H9 (cell line): Measurements from ENCODE around the gene WWC2. TPM values are rescaled to one million over a fixed set of nuclear protein-coding genes. Genes with fewer than 3 reads are reported as not detected.

Experiments used
- DNase-seq: peaks from one replicate; pipeline ENCODE4 v3.0.0-alpha.2; 2017
- H2AFZ ChIP-seq: one replicate; pipeline ENCODE4 v1.6.1; 2013; ENCODE audit warnings: mild to moderate bottlenecking, low read length, control low read depth, moderate library complexity
- H2AK5ac ChIP-seq: 2 replicates; pipeline ENCODE4 v1.6.1; 2013; ENCODE audit warnings: low read length, control low read depth, mixed read lengths; ENCODE audit not compliant: insufficient read length
- H2BK120ac ChIP-seq: one replicate; pipeline ENCODE4 v1.6.1; 2013; ENCODE audit warnings: low read depth, mild to moderate bottlenecking, low read length, control low read depth, inconsistent platforms; ENCODE audit not compliant: poor library complexity, severe bottlenecking
- H2BK12ac ChIP-seq: 2 replicates; pipeline ENCODE4 v1.6.1; 2013; ENCODE audit warnings: low read length, control low read depth, mixed read lengths, low read depth; ENCODE audit not compliant: insufficient read length
- H2BK15ac ChIP-seq: 2 replicates; pipeline ENCODE4 v1.6.1; 2013; ENCODE audit warnings: low read depth, low read length, control low read depth
- H2BK20ac ChIP-seq: one replicate; pipeline ENCODE4 v1.6.1; 2013; ENCODE audit warnings: low read depth, mild to moderate bottlenecking, low read length, control low read depth, inconsistent platforms; ENCODE audit not compliant: poor library complexity, severe bottlenecking
- H2BK5ac ChIP-seq: 2 replicates; pipeline ENCODE4 v1.6.1; 2013; ENCODE audit warnings: low read length, control low read depth, mixed read lengths; ENCODE audit not compliant: insufficient read length
- H3K14ac ChIP-seq: 2 replicates; pipeline ENCODE4 v1.6.1; 2013; ENCODE audit warnings: low read length, control low read depth; ENCODE audit not compliant: insufficient read depth
- H3K18ac ChIP-seq: 2 replicates; pipeline ENCODE4 v1.6.1; 2013; ENCODE audit warnings: low read depth, mild to moderate bottlenecking, mixed read lengths, low read length, control low read depth; ENCODE audit not compliant: insufficient read length
- H3K23ac ChIP-seq: 2 replicates; pipeline ENCODE4 v1.6.1; 2013; ENCODE audit warnings: low read length, control low read depth, mixed read lengths, low read depth; ENCODE audit not compliant: insufficient read length
- H3K23me2 ChIP-seq: 2 replicates; pipeline ENCODE4 v1.6.1; 2013; ENCODE audit warnings: low read depth, mild to moderate bottlenecking, mixed read lengths, low read length, control low read depth; ENCODE audit not compliant: insufficient read length, poor library complexity, severe bottlenecking
- H3K27ac ChIP-seq: 2 replicates; pipeline ENCODE4 v1.5.1; 2013; ENCODE audit warnings: low read length, control low read depth, mixed read lengths, low read depth; ENCODE audit not compliant: insufficient read length
- H3K27me3 ChIP-seq: 2 replicates; pipeline ENCODE4 v1.6.1; 2013; ENCODE audit warnings: low read length, control low read depth, inconsistent platforms; ENCODE audit not compliant: insufficient read depth
- H3K4ac ChIP-seq: 2 replicates; pipeline ENCODE4 v1.6.1; 2013; ENCODE audit warnings: low read depth, mild to moderate bottlenecking, control low read depth, inconsistent platforms, low read length, moderate library complexity
- H3K4me1 ChIP-seq: 2 replicates; pipeline ENCODE4 v1.6.1; 2013; ENCODE audit warnings: low read length, control low read depth, inconsistent platforms; ENCODE audit not compliant: insufficient read depth
- H3K4me2 ChIP-seq: 2 replicates; pipeline ENCODE4 v1.6.1; 2013; ENCODE audit warnings: low read length, control low read depth, mixed read lengths; ENCODE audit not compliant: insufficient read length, insufficient read depth
- H3K56ac ChIP-seq: 2 replicates; pipeline ENCODE4 v1.6.1; 2013; ENCODE audit warnings: low read depth, mild to moderate bottlenecking, mixed read lengths, low read length, control low read depth; ENCODE audit not compliant: insufficient read length
- H3K79me1 ChIP-seq: 2 replicates; pipeline ENCODE4 v1.6.1; 2013; ENCODE audit warnings: low read depth, mild to moderate bottlenecking, moderate library complexity, low read length, control low read depth, inconsistent platforms; ENCODE audit not compliant: insufficient read depth, poor library complexity, severe bottlenecking
- H3K79me2 ChIP-seq: 2 replicates; pipeline ENCODE4 v1.6.1; 2013; ENCODE audit warnings: low read length, control low read depth, inconsistent platforms; ENCODE audit not compliant: insufficient read depth
- H3K9ac ChIP-seq: 2 replicates; pipeline ENCODE4 v1.6.1; 2013; ENCODE audit warnings: low read length, control low read depth, mixed read lengths; ENCODE audit not compliant: insufficient read length; ENCODE audit errors: extremely low read depth
- H3K9me3 ChIP-seq: one replicate; pipeline ENCODE4 v1.6.1; 2013; ENCODE audit warnings: low read depth, low read length, inconsistent platforms; ENCODE audit not compliant: control insufficient read depth
- H3T11ph ChIP-seq: one replicate; pipeline ENCODE4 v1.6.1; 2013; ENCODE audit warnings: mild to moderate bottlenecking, low read length, control low read depth, inconsistent platforms
- H4K20me1 ChIP-seq: one replicate; pipeline ENCODE4 v1.6.1; 2013; ENCODE audit not compliant: control insufficient read depth, insufficient read length, insufficient read depth
- H4K5ac ChIP-seq: 2 replicates; pipeline ENCODE4 v1.6.1; 2013; ENCODE audit warnings: low read depth, mild to moderate bottlenecking, mixed read lengths, low read length, control low read depth; ENCODE audit not compliant: insufficient read length
- H4K8ac ChIP-seq: replicated peaks from 2 replicates; pipeline ENCODE4 v1.6.1; 2013; ENCODE audit warnings: low read length, control low read depth, mixed read lengths, low read depth; ENCODE audit not compliant: insufficient read length
- H4K91ac ChIP-seq: 2 replicates; pipeline ENCODE4 v1.6.1; 2013; ENCODE audit warnings: low read depth, mild to moderate bottlenecking, moderate library complexity, mixed read lengths, low read length, control low read depth; ENCODE audit not compliant: insufficient read length
- H3K27ac Mint-ChIP-seq, 3 experiments: 2 replicates in 2 of 3; 3 replicates in 1 of 3; pipeline ENCODE4 v1.8.0; 2020 to 2021; ENCODE audit warnings: mixed read lengths in 3 of 3, mild to moderate bottlenecking in 1 of 3, moderate library complexity in 1 of 3
- H3K27me3 Mint-ChIP-seq: 2 replicates; pipeline ENCODE4 v1.8.0; 2021; ENCODE audit warnings: low read depth, mild to moderate bottlenecking, moderate library complexity, mixed read lengths
- H3K36me3 Mint-ChIP-seq, 3 experiments: 2 replicates in 2 of 3; 3 replicates in 1 of 3; pipeline ENCODE4 v1.8.0; 2020 to 2021; ENCODE audit warnings: low read depth in 3 of 3, mixed read lengths in 3 of 3; ENCODE audit not compliant: insufficient read depth in 1 of 3
- H3K4me1 Mint-ChIP-seq, 2 experiments: 2 replicates each; pipeline ENCODE4 v1.8.0; 2020; ENCODE audit warnings: mixed read lengths in 2 of 2
- H3K4me3 Mint-ChIP-seq, 2 experiments: 2 replicates in 1 of 2; 3 replicates in 1 of 2; pipeline ENCODE4 v1.8.0; 2020 to 2021; ENCODE audit warnings: mild to moderate bottlenecking in 2 of 2, mixed read lengths in 2 of 2, moderate library complexity in 1 of 2
- H3K9me3 Mint-ChIP-seq, 2 experiments: 2 replicates in 1 of 2; 3 replicates in 1 of 2; pipeline ENCODE4 v1.8.0; 2020; ENCODE audit warnings: mild to moderate bottlenecking in 2 of 2, mixed read lengths in 2 of 2, moderate library complexity in 1 of 2
- CTCF ChIP-seq: fragments of 200-600 bp; sonication (generic); conservative IDR thresholded peaks from 3 replicates; pipeline ENCODE4 v1.8.0; 2021; ENCODE audit warnings: antibody characterized with exemption, mild to moderate bottlenecking
- WGBS: extraction: QIAGEN DNeasy Blood & Tissue Kit; methylation state at CpG from one replicate; pipeline ENCODE4 v1.1.7; 2013; ENCODE audit warnings: missing lambda C conversion rate, low lambda C conversion rate, mixed read lengths; ENCODE audit not compliant: insufficient read length; ENCODE audit errors: extremely low coverage; 5-methylcytosine and 5-hydroxymethylcytosine counted together
- total RNA-seq: library from RNA; stranded (reverse); gene quantifications from 2 replicates; pipeline ENCODE4 v1.2.1, GENCODE V29; 2021

WWC2 gene
- total RNA-seq, 1 experiment from 2014 or later = 106 TPM

- H3K36me3 Mint-ChIP-seq = peaks cover 37 to 81% (median 79%) of the 10 kb centered on the region in 3 experiments; a peak in 6 of 7 replicates
- Histone ChIP-seq H3K18ac (no peak overlapping the region), H3K9ac (no peak overlapping the region), H4K20me1 (no peaks in the 10 kb centered on the region), H3K79me2 (no peaks in the 10 kb centered on the region), H2AK5ac (no peak overlapping the region), H4K5ac (no peak overlapping the region), H3K23ac (no peak overlapping the region), H3K23me2 (no peaks in the 10 kb centered on the region), H2BK5ac (no peak overlapping the region), H3K4me1 (no peaks in the 10 kb centered on the region), H2BK15ac (no peak overlapping the region), H3K27me3 (no peaks in the 10 kb centered on the region), H2BK120ac (no peak overlapping the region), H4K91ac (no peak overlapping the region), H3K9me3 (no peaks in the 10 kb centered on the region), H3K56ac (no peak overlapping the region), H3K4me2 (no peak overlapping the region), H3K14ac (no peak overlapping the region), H2AFZ (no peak overlapping the region), H3K27ac (no peak overlapping the region), H2BK12ac (no peak overlapping the region), H3K4ac (no peak overlapping the region), H2BK20ac (no peak overlapping the region), H3T11ph (no peak overlapping the region), H4K8ac (no peak overlapping the region), H3K79me1 (peaks cover 3% of the 10 kb centered on the region)
- DNase-seq = no peak
- H3K27ac Mint-ChIP-seq = no peak overlapping the region
- peaks cover 13 to 25% of the 10 kb centered on the region in 2 experiments for H3K4me1 Mint-ChIP-seq
- H3K4me3 Mint-ChIP-seq = no peak overlapping the region
- no peaks in the 10 kb centered on the region for H3K27me3 Mint-ChIP-seq
- no peaks in the 10 kb centered on the region for H3K9me3 Mint-ChIP-seq
- WGBS = no CpG with 5 or more reads among the region's 3 CpGs
- no peak for TF ChIP-seq CTCF
These were observed 167.3 kb downstream of the WWC2 start for GRCh38 chr4:183266371-183266770.
